ENCODE measurements around the gene ALKBH5. TPM values are rescaled to one million over a fixed set of nuclear protein-coding genes. Genes with fewer than 3 reads are reported as not detected.

ALKBH5 gene
- total and polyA plus RNA-seq, 9 of the 15 experiments (the other 6 are each of a cell fraction or from before 2014, with no cell fraction given) = 11.4 to 70.0 (median 47.4) TPM

- H3K4me2 ChIP-seq (ENCODE audit: insufficient read depth, low read length) = no peak overlapping the region
- ATAC-seq (no peak), FAIRE-seq (no peak), DNase-seq (ENCODE audit: extremely low read depth in 1 of 4, low spot score in 3 of 4) (no peak)
- in situ Hi-C loops (cut with MboI) (no loop called here), intact Hi-C loops (cut with micrococcal nuclease) (no loop called here)
- no peak overlapping the region for H3K27ac ChIP-seq (ENCODE audit: extremely low read depth, low read depth, low read length)
- no peaks in the 10 kb centered on the region for H3K27me3 ChIP-seq (ENCODE audit: control insufficient read depth in 2 of 2, insufficient read depth in 2 of 2, low read length in 2 of 2)
- H3K9me1 ChIP-seq (ENCODE audit: control insufficient read depth, insufficient read depth, low read length) = no peaks in the 10 kb centered on the region
- no peaks in the 10 kb centered on the region for H3K36me3 ChIP-seq (ENCODE audit: control insufficient read depth, insufficient read depth, low read length)
- WGBS (ENCODE audit: insufficient coverage, low coverage, missing lambda C conversion rate) = 60% methylated on average over 2 of the region's 14 CpGs
- no TSS peak for BruUV-seq (replicated peaks)
- ChIA-PET CTCF (ENCODE audit: low intra/inter-chr PET ratio) (no interaction called here), POLR2A (no interaction called here)
- H3K9me3 ChIP-seq (replicated peaks; ENCODE audit: control insufficient read depth, insufficient read depth, low read depth, low read length) = no peaks in the 10 kb centered on the region
- H3K79me2 ChIP-seq (ENCODE audit: control insufficient read depth, insufficient read depth, low read length) = no peaks in the 10 kb centered on the region
- no peaks in the 10 kb centered on the region for H4K20me1 ChIP-seq (replicated peaks; ENCODE audit: control insufficient read depth, insufficient read depth, low read length)
- no peak overlapping the region for H2AFZ ChIP-seq (ENCODE audit: low read depth, low read length)
- no peak overlapping the region for H3K9ac ChIP-seq (ENCODE audit: insufficient read depth in 1 of 2, low read depth in 2 of 2, low read length in 2 of 2)
- no peak overlapping the region for H3K4me3 ChIP-seq
- H3K4me1 ChIP-seq (replicated peaks in 1 of 2; ENCODE audit: control insufficient read depth in 2 of 2, insufficient read depth in 2 of 2, low read length in 2 of 2) = peaks cover 13 to 19% of the 10 kb centered on the region in 2 experiments; a peak in 4 of 5 replicates
- TF ChIP-seq CREB3L1 (IDR thresholded peaks at IDR 0.05; ENCODE audit: borderline replicate concordance, low read depth) (no peak), GABPB1 (CRISPR knock-in tag; IDR thresholded peaks at IDR 0.05) (no peak), NCOA2 (IDR thresholded peaks at IDR 0.05; ENCODE audit: partially characterized antibody in 2 of 2) (no peak), ZNF311 (CRISPR knock-in tag; IDR thresholded peaks at IDR 0.05) (no peak), ELF1 (tag; IDR thresholded peaks at IDR 0.05) (no peak), ZNF407 (IDR thresholded peaks at IDR 0.05; ENCODE audit: low read depth) (no peak), CEBPG (CRISPR knock-in tag; IDR thresholded peaks at IDR 0.05) (no peak), CEBPG (tag; conservative IDR thresholded peaks at IDR 0.05 in 1 of 2, IDR thresholded peaks at IDR 0.05 in 1 of 2) (no peak), ZNF224 (CRISPR knock-in tag; IDR thresholded peaks at IDR 0.05) (no peak), RBFOX2 (IDR thresholded peaks at IDR 0.05; ENCODE audit: low read depth, low read length) (no peak), EP400 (IDR thresholded peaks at IDR 0.05) (no peak), GTF2E2 (tag; IDR thresholded peaks at IDR 0.05) (no peak)
- TF ChIP-seq, protein P1, sequence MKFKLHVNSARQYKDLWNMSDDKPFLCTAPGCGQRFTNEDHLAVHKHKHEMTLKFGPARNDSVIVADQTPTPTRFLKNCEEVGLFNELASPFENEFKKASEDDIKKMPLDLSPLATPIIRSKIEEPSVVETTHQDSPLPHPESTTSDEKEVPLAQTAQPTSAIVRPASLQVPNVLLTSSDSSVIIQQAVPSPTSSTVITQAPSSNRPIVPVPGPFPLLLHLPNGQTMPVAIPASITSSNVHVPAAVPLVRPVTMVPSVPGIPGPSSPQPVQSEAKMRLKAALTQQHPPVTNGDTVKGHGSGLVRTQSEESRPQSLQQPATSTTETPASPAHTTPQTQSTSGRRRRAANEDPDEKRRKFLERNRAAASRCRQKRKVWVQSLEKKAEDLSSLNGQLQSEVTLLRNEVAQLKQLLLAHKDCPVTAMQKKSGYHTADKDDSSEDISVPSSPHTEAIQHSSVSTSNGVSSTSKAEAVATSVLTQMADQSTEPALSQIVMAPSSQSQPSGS (CRISPR knock-in tag; IDR thresholded peaks at IDR 0.05) = no peak
Measured at GRCh38 chr17:18173740-18174139, 9.9 kb upstream of the ALKBH5 start.
